HG03469 (cell line): Measurements from ENCODE around the gene NARS2.

Experiments used
- ATAC-seq: cut with Tn5 transposase; IDR thresholded peaks from one replicate; pipeline ENCODE4 v1.9.1; 2021; ENCODE audit warnings: mild to moderate bottlenecking, moderate library complexity, moderate number of reproducible peaks; ENCODE audit not compliant: unreplicated experiment

Gene NARS2

GRCh38 chr11:78446210-78446609 is 128.5 kb downstream of the NARS2 start:
- no peak for ATAC-seq

- ATAC-seq, result no peak
These were observed 129.9 kb downstream of the NARS2 start for GRCh38 chr11:78444726-78445125.

GRCh38 chr11:78441956-78442355 is 132.7 kb downstream of the NARS2 start:
- ATAC-seq, result no peak

- peak; percentile 81 for ATAC-seq
These were observed 136.2 kb downstream of the NARS2 start for GRCh38 chr11:78438298-78438975.

GRCh38 chr11:78432956-78433355 is 141.7 kb downstream of the NARS2 start:
- ATAC-seq, result no peak

- no peak for ATAC-seq
These were observed 142.6 kb downstream of the NARS2 start for GRCh38 chr11:78432058-78432515.

- ATAC-seq, result no peak
These were observed 145.0 kb downstream of the NARS2 start for GRCh38 chr11:78429660-78430059.

- no peak for ATAC-seq
These were observed 145.5 kb downstream of the NARS2 start for GRCh38 chr11:78429209-78429608.

- ATAC-seq, result no peak
These were observed 145.9 kb downstream of the NARS2 start for GRCh38 chr11:78428773-78429172.

- ATAC-seq, result no peak
These were observed 146.4 kb downstream of the NARS2 start for GRCh38 chr11:78428266-78428636.

- no peak for ATAC-seq
These were observed 146.9 kb downstream of the NARS2 start for GRCh38 chr11:78427615-78428265.

GRCh38 chr11:78426845-78427244 is 147.8 kb downstream of the NARS2 start:
- ATAC-seq, result no peak

GRCh38 chr11:78425399-78426070 is 149.1 kb downstream of the NARS2 start:
- ATAC-seq, result no peak

GRCh38 chr11:78424334-78425270 is 150.1 kb downstream of the NARS2 start:
- no peak for ATAC-seq

- no peak for ATAC-seq
These were observed 151.4 kb downstream of the NARS2 start for GRCh38 chr11:78423241-78423640.

GRCh38 chr11:78420796-78421209 is 153.9 kb downstream of the NARS2 start:
- no peak for ATAC-seq

- ATAC-seq, result no peak
These were observed 154.4 kb downstream of the NARS2 start for GRCh38 chr11:78420255-78420764.

- ATAC-seq, result no peak
These were observed 155.3 kb downstream of the NARS2 start for GRCh38 chr11:78419327-78419726.

GRCh38 chr11:78418584-78419211 is 156.0 kb downstream of the NARS2 start:
- ATAC-seq, result no peak

GRCh38 chr11:78417888-78418583 is 156.6 kb downstream of the NARS2 start:
- ATAC-seq, result peak; percentile 35
